ENCODE results near the gene IDH3A.

GRCh38 chr15:78129751-78130287 lies 19.3 kb upstream of the IDH3A start:
- no peak for TF ChIP-seq ATF6 (CRISPR knock-in tag; IDR thresholded peaks at IDR 0.05)
- TF ChIP-seq GATAD2B (IDR thresholded peaks at IDR 0.05; ENCODE audit: borderline replicate concordance), result no peak
- no peak for TF ChIP-seq ETV6 (IDR thresholded peaks at IDR 0.05; ENCODE audit: borderline replicate concordance in 1 of 2, low read depth in 2 of 2, low read length in 1 of 2)
- no peak for TF ChIP-seq ETV6 (CRISPR knock-in tag; IDR thresholded peaks at IDR 0.05; ENCODE audit: borderline replicate concordance)
- no peak for TF ChIP-seq NR0B1 (IDR thresholded peaks at IDR 0.05; ENCODE audit: partially characterized antibody)
- TF ChIP-seq POLR2A (conservative IDR thresholded peaks at IDR 0.05), result no peak
- no peak for TF ChIP-seq CTCF (IDR thresholded peaks at IDR 0.05 in 2 of 3, conservative IDR thresholded peaks at IDR 0.05 in 1 of 3; ENCODE audit: insufficient read depth in 2 of 3, low read depth in 1 of 3, low read length in 3 of 3)
- TF ChIP-seq DPF2 (IDR thresholded peaks at IDR 0.05), result no peak
